Skeletal muscle tissue (tissue), 4 donors: ENCODE results near the gene TRHDE. TPM values are rescaled to one million over a fixed set of nuclear protein-coding genes. Genes with fewer than 3 reads are reported as not detected.

ENCODE experiments used
- H3K27ac ChIP-seq: one replicate; pipeline ENCODE4 v1.7.0; 2013; ENCODE audit warnings: mild to moderate bottlenecking, low read depth, low read length, inconsistent platforms
- H3K27me3 ChIP-seq, 3 donors: one replicate each; pipeline ENCODE4 v1.7.0; 2013; ENCODE audit warnings: low read length in 3 of 3; ENCODE audit not compliant: control insufficient read depth in 3 of 3, insufficient read depth in 3 of 3
- H3K36me3 ChIP-seq, 3 donors: one replicate each; pipeline ENCODE4 v1.7.0; 2013; ENCODE audit warnings: low read length in 3 of 3; ENCODE audit not compliant: control insufficient read depth in 3 of 3, insufficient read depth in 3 of 3
- H3K4me1 ChIP-seq, 3 donors: one replicate each; pipeline ENCODE4 v1.7.0; 2013; ENCODE audit warnings: low read length in 3 of 3, mild to moderate bottlenecking in 3 of 3; ENCODE audit not compliant: control insufficient read depth in 3 of 3, insufficient read depth in 3 of 3
- H3K4me3 ChIP-seq, 3 donors: one replicate each; pipeline ENCODE4 v1.7.0; 2013; ENCODE audit warnings: low read length in 3 of 3
- H3K9ac ChIP-seq, 3 donors: one replicate each; pipeline ENCODE4 v1.7.0; 2013; ENCODE audit warnings: low read length in 3 of 3, mild to moderate bottlenecking in 3 of 3, moderate library complexity in 2 of 3, low read depth in 1 of 3
- H3K9me3 ChIP-seq, 3 donors: one replicate each; pipeline ENCODE4 v1.7.0; 2013; ENCODE audit warnings: low read length in 3 of 3; ENCODE audit not compliant: control insufficient read depth in 3 of 3
- total RNA-seq: library from RNA; depleted of rRNA; stranded (reverse); fragments of >200 nt; gene quantifications from one replicate; pipeline ENCODE4 v1.2.3, GENCODE V29; 2014
- donor health status: Osteomylitis.

Gene TRHDE
- total RNA-seq, 1 donor from 2014 or later, result 6.8 TPM

DNA sequence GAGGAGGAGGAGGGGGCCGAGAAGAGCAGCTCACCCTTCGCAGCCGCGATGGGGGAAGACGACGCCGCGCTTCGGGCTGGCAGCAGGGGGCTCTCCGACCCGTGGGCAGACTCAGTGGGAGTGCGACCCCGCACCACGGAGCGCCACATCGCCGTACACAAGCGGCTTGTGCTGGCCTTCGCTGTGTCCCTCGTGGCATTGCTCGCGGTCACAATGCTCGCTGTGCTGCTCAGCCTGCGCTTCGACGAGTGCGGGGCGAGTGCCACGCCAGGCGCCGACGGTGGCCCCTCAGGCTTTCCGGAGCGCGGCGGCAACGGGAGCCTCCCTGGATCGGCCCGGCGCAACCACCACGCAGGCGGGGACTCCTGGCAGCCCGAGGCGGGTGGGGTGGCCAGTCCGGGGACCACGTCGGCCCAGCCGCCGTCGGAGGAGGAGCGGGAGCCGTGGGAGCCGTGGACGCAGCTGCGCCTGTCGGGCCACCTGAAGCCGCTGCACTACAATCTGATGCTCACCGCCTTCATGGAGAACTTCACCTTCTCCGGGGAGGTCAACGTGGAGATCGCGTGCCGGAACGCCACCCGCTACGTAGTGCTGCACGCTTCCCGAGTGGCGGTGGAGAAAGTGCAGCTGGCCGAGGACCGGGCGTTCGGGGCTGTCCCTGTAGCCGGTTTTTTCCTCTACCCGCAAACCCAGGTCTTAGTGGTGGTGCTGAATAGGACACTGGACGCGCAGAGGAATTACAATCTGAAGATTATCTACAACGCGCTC, 745 bp downstream of the TRHDE start:
- Histone ChIP-seq H3K4me1 (peaks cover 6 to 30% (median 15%) of the 10 kb centered on the region in 3 donors), H3K27me3 (peaks cover 35 to 52% (median 42%) of the 10 kb centered on the region in 3 donors), H3K9ac (peak overlapping the region in 1 of 3 donors; percentile 28), H3K27ac (no peak overlapping the region), H3K9me3 (no peaks in the 10 kb centered on the region), H3K36me3 (no peaks in the 10 kb centered on the region), H3K4me3 (peak overlapping the region; percentile 46 to 64 (median 62))

DNA sequence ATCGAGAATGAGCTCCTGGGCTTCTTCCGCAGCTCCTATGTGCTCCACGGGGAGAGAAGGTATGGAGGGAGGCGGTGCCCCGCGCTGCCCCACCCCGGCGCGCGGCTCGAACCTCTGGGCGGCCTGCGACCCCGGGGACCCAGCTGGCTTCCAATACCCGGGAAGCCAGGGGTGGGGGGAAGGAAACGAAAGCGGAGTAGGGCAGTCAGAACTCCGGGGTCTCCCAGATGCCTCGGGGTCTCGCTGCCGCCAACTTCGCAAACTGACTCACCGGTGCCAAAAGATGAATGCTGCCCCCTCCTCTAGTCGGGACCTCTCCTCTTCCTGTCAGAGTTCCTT, 1.3 kb downstream of the TRHDE start:
- Histone ChIP-seq H3K4me3 (peak overlapping the region; percentile 46 to 64 (median 62)), H3K9me3 (no peaks in the 10 kb centered on the region), H3K36me3 (no peaks in the 10 kb centered on the region), H3K27me3 (peaks cover 35 to 52% (median 42%) of the 10 kb centered on the region in 3 donors), H3K27ac (no peak overlapping the region), H3K4me1 (peaks cover 6 to 30% (median 15%) of the 10 kb centered on the region in 3 donors), H3K9ac (peak overlapping the region in 1 of 3 donors; percentile 28)

DNA sequence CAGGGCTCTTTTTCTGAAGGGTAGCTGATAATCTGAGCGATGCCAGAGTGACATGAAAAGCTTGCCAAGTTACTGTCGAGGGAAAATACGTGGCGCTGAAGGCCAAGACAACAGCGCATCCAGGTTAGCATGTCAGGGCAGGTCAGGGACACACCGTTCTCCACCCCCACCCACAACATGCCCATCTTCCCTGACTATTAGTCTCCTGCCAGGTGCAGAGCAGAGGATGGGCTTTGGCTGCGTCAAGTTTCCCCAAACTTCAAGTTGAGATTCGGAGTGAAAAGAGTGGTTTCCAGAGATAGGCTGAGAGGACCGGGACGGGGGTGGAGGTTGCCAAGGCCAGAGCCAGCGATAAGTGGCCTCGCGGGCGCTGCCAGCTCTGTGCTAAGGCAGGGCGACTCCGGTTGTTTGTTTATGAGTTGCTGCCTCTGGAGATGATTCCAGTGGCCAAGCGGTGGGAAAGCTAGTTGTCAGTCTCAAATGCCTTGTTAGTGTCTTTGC, 1.7 kb downstream of the TRHDE start:
- Histone ChIP-seq H3K9me3 (no peaks in the 10 kb centered on the region), H3K27me3 (peaks cover 35 to 52% (median 42%) of the 10 kb centered on the region in 3 donors), H3K9ac (peak overlapping the region in 1 of 3 donors; percentile 28), H3K36me3 (no peaks in the 10 kb centered on the region), H3K4me1 (peaks cover 6 to 30% (median 15%) of the 10 kb centered on the region in 3 donors), H3K4me3 (peak overlapping the region; percentile 35 to 64 (median 62)), H3K27ac (no peak overlapping the region)

DNA sequence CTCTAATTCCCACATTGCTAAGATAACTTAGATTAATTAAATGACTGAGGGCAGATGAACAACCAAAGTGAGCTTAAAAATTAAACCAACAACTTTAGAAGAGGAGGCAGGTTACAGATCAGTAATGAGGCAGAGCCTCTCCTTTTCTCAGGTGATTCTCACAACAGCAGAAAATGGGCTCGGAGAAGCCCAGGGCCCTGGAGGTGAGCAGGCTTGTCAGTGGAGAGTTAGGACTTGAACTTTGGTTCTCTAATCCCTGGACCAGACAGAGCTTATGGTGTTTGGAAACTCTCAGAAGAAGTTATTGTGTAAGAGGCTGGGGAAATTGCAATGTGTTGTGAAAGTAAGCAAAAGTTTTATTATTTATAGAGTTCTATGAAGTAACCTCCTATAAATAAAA, 2.8 kb downstream of the TRHDE start:
- peaks cover 6 to 30% (median 15%) of the 10 kb centered on the region in 3 donors for H3K4me1 ChIP-seq
- no peaks in the 10 kb centered on the region for H3K9me3 ChIP-seq
- H3K4me3 ChIP-seq, result no peak overlapping the region
- H3K27ac ChIP-seq, result no peak overlapping the region
- no peaks in the 10 kb centered on the region for H3K36me3 ChIP-seq
- peaks cover 35 to 51% (median 41%) of the 10 kb centered on the region in 3 donors for H3K27me3 ChIP-seq
- no peak overlapping the region for H3K9ac ChIP-seq

DNA sequence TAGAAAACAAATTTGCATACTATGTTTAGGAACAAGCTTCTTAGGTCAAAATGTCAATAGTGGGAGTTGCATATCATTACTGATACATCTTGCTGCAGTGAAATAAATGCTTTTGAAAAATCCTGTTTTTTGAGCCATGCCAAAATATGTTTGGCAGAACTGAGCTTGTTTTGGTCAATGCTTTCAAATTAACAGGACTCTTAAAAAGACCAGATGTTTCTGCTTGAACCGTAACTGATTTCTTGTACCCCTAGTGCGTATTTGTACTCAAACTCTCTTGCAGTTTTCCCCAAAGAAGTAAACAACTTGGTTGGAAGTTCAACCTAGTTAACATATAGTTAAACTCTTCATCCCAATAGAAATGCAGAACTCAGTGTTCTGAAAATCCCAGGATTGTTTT, 3.4 kb downstream of the TRHDE start:
- Histone ChIP-seq H3K9ac (no peak overlapping the region), H3K4me1 (peaks cover 6 to 30% (median 15%) of the 10 kb centered on the region in 3 donors), H3K9me3 (no peaks in the 10 kb centered on the region), H3K36me3 (no peaks in the 10 kb centered on the region), H3K4me3 (no peak overlapping the region), H3K27me3 (peaks cover 35 to 45% (median 37%) of the 10 kb centered on the region in 3 donors), H3K27ac (no peak overlapping the region)

DNA sequence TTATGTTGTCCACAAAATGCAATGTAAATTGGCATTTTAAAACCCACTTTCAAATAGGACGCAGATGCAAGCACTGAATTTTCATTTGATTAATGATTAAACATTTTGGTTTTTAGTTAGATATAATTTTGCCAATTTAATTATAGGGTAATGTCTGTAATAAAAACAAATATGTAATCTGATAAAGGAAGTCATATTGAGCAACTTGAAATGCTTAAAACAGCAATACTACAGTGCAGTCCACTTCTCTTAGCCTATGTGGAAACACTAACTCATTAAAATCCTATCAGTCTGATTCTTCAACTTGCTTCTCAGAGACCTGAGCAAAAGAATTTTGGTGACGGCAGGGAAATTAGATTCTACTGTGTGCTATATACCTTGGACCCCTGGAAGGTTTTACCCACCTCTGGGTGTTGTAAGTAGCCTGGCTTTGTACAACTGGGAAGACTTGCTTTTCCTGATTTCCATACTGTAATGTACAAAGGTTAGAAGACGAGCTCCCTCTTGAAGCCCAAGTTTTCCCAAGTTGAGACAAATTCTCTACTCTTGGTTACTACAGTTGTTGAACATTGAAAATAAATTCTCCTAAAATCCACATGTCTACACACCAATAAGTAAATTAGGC, 4.1 kb downstream of the TRHDE start:
- Histone ChIP-seq H3K4me3 (no peak overlapping the region), H3K27ac (no peak overlapping the region), H3K9ac (no peak overlapping the region), H3K27me3 (peaks cover 33 to 37% (median 34%) of the 10 kb centered on the region in 3 donors), H3K9me3 (no peaks in the 10 kb centered on the region), H3K36me3 (no peaks in the 10 kb centered on the region), H3K4me1 (peaks cover 5 to 29% (median 15%) of the 10 kb centered on the region in 3 donors)

DNA sequence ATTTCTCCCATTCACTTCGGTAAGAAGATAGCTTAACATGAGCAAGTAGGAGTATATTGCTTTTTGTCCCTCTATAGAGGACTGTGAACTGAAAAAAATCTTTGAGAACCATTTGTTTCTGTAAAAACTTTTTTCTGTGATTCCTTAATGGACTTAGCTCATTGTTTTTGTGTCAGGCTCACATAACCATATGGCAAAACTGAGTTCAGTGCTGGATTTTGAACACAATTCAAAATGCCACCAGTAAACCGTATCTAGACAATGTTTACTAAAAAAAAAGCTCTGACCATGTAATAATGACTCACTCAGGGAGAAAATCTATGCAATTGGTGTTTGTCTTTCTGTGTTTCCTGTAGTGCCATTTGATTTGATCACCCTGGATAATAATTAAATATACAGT, 5.2 kb downstream of the TRHDE start:
- Histone ChIP-seq H3K9me3 (no peaks in the 10 kb centered on the region), H3K9ac (no peak overlapping the region), H3K36me3 (no peaks in the 10 kb centered on the region), H3K4me3 (no peak overlapping the region), H3K27ac (no peak overlapping the region), H3K27me3 (peaks cover 23 to 29% (median 24%) of the 10 kb centered on the region in 3 donors), H3K4me1 (peaks cover 0 to 20% (median 5%) of the 10 kb centered on the region in 3 donors)

DNA sequence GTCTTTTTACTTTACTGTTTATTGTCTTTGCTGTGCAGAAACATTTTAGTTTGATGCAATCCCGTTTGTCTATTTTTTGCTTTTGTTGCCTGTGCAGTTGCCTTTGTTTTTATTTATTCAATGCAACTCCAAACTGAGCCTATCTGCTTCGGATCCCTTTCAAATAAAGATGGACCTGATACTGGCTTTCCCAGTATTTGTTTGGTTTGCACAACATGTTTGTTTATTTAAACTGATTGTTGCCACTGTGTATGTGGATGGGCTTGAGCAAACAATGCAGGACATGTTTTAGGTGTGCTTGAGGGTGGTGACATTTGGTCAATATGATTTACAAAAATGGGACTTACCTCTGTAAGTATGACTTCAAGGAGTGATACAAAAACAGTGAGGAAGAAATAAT, 6.7 kb downstream of the TRHDE start:
- Histone ChIP-seq H3K9ac (no peak overlapping the region), H3K27ac (no peak overlapping the region), H3K9me3 (no peaks in the 10 kb centered on the region), H3K36me3 (no peaks in the 10 kb centered on the region), H3K4me3 (no peak overlapping the region), H3K27me3 (peaks cover 10 to 16% (median 12%) of the 10 kb centered on the region in 3 donors), H3K4me1 (peaks cover 0 to 7% (median 1%) of the 10 kb centered on the region in 3 donors)

DNA sequence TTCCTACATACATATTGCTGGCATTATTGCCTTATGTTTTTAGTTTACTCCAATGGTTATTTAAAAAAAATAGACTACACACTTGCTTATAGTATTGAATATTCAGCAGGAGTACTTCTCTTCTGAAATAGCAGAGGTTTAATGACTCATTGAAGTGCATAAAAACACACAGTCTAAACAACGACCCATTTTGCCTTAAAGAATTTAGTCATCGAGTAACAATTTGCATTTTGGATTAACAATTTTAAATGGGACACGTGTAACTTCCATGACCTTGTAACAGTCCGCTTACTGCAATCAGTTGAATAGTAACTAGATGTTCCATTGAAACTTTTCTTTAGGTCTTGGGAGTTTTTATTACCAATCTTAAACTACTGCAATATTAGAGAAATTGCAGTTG, 9.0 kb downstream of the TRHDE start:
- no peak overlapping the region for H3K27ac ChIP-seq
- H3K9ac ChIP-seq, result no peak overlapping the region
- H3K36me3 ChIP-seq, result no peaks in the 10 kb centered on the region
- H3K27me3 ChIP-seq, result peaks cover 0 to 5% (median 0%) of the 10 kb centered on the region in 3 donors
- no peak overlapping the region for H3K4me3 ChIP-seq
- no peaks in the 10 kb centered on the region for H3K4me1 ChIP-seq
- no peaks in the 10 kb centered on the region for H3K9me3 ChIP-seq

DNA sequence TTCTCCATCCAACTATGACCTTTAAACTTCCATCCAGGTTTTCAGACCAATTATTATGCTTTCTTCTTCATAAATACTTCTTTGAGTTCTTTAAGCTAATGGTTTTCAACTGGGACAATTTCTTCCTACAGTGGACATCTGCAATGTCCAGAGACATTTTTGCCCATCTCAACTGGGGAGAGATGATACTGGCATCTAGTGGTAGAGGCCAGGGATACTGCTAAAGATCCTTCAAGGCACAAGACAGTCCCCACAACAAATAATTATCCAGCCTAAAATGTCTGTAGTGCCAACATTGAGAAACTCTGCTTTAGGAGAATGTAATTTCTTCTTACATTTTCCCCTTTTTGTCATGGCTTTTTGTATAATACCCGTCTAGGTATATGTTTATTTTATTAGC, 10.6 kb downstream of the TRHDE start:
- no peaks in the 10 kb centered on the region for H3K27me3 ChIP-seq
- no peaks in the 10 kb centered on the region for H3K9me3 ChIP-seq
- no peak overlapping the region for H3K9ac ChIP-seq
- H3K4me1 ChIP-seq, result no peaks in the 10 kb centered on the region
- no peak overlapping the region for H3K4me3 ChIP-seq
- no peaks in the 10 kb centered on the region for H3K36me3 ChIP-seq
- no peak overlapping the region for H3K27ac ChIP-seq
